K562 (cell line): Measurements from ENCODE around the gene OXT. TPM values are rescaled to one million over a fixed set of nuclear protein-coding genes. Genes with fewer than 3 reads are reported as not detected.
"Not testable (repeated sequence)": the region's sequence is repeated elsewhere in the genome, so short reads cannot be mapped to it uniquely, and the experiment has no call there.

Experiments used
- ATAC-seq: fragments of 200-7000 bp; cut with Tn5 transposase; 3 replicates; pipeline ENCODE4 v1.9.1; 2020; ENCODE audit warnings: moderate library complexity
- BruUV-seq: library from RNA; stranded (reverse); fragments of 400-500 nt; replicated peaks from 2 replicates; lab custom pipeline; 2021; lab: Mats Ljungman, UMichigan
- CTCF ChIA-PET: fragments of 300-600 bp; formaldehyde crosslinking; extraction: SDS; loops from one replicate; lab custom pipeline; 2021; ENCODE audit warnings: low intra/inter-chr PET ratio; lab: Yijun Ruan, JAX
- POLR2A ChIA-PET: fragments of 300-600, 350-650 bp; sonication (Branson Sonifier 250); formaldehyde crosslinking; extraction: SDS; loops from one replicate; lab custom pipeline; 2021; ENCODE audit warnings: antibody characterized with exemption, inconsistent platforms; lab: Yijun Ruan, JAX
- DNase-seq, 4 experiments: peaks; one replicate each; pipeline versions ENCODE4 v3.0.0 to v3.0.0-alpha.2; 2011 to 2018; ENCODE audit warnings: low spot score in 3 of 4, mixed read lengths in 3 of 4; ENCODE audit errors: extremely low read depth in 1 of 4
- FAIRE-seq: peaks from 2 replicates; lab custom pipeline; 2011; peaks lifted over from hg19 to GRCh38; lab: Jason Lieb, UNC
- H2AFZ ChIP-seq: 2 replicates; pipeline ENCODE4 v1.6.0; 2011; ENCODE audit warnings: low read depth, low read length, control low read depth, inconsistent platforms
- H3K27ac ChIP-seq: fragments of 200-600 bp; 3 replicates; pipeline ENCODE4 v1.8.0; 2011; ENCODE audit warnings: low read depth, mild to moderate bottlenecking, control low read depth, inconsistent platforms, low read length, moderate library complexity, mixed read lengths; ENCODE audit errors: extremely low read depth
- H3K27me3 ChIP-seq, 2 experiments: fragments of 300-600 bp in 1 of 2; 2 replicates in 1 of 2; 3 replicates in 1 of 2; pipeline versions ENCODE4 v1.6.0 to v1.8.0; 2011; ENCODE audit warnings: inconsistent platforms in 2 of 2, low read length in 2 of 2, mild to moderate bottlenecking in 1 of 2, mixed read lengths in 1 of 2, moderate library complexity in 1 of 2; ENCODE audit not compliant: control insufficient read depth in 2 of 2, insufficient read depth in 2 of 2
- H3K36me3 ChIP-seq: fragments of 300-600 bp; 3 replicates; pipeline ENCODE4 v1.8.0; 2011; ENCODE audit warnings: mild to moderate bottlenecking, low read length, inconsistent platforms; ENCODE audit not compliant: control insufficient read depth, insufficient read depth
- H3K4me1 ChIP-seq, 2 experiments: fragments of 200-600 bp in 1 of 2; replicated peaks in 1 of 2; 2 replicates in 1 of 2; 3 replicates in 1 of 2; pipeline versions ENCODE4 v1.5.1 to v1.8.0; 2011; ENCODE audit warnings: inconsistent platforms in 2 of 2, low read length in 2 of 2, mild to moderate bottlenecking in 1 of 2, mixed read lengths in 1 of 2, moderate library complexity in 1 of 2; ENCODE audit not compliant: control insufficient read depth in 2 of 2, insufficient read depth in 2 of 2
- H3K4me2 ChIP-seq: 2 replicates; pipeline ENCODE4 v1.6.1; 2011; ENCODE audit warnings: low read length, control low read depth, inconsistent platforms, mixed read lengths; ENCODE audit not compliant: insufficient read depth
- H3K4me3 ChIP-seq: fragments of 200-600 bp; sonication (generic), shearing (Covaris generic); 2 replicates; pipeline ENCODE4 v1.5.1; 2016; ENCODE audit warnings: control low read depth, inconsistent platforms
- H3K79me2 ChIP-seq: fragments of 200-600 bp; 3 replicates; pipeline ENCODE4 v1.8.0; 2011; ENCODE audit warnings: low read length, inconsistent platforms; ENCODE audit not compliant: control insufficient read depth, insufficient read depth
- H3K9ac ChIP-seq, 2 experiments: 2 replicates each; pipeline versions ENCODE4 v1.6.0 to v1.6.1; 2011; ENCODE audit warnings: low read depth in 2 of 2, low read length in 2 of 2, control low read depth in 1 of 2, inconsistent platforms in 1 of 2, mild to moderate bottlenecking in 1 of 2, mixed read lengths in 1 of 2; ENCODE audit not compliant: insufficient read depth in 1 of 2
- H3K9me1 ChIP-seq: one replicate; pipeline ENCODE4 v1.6.0; 2011; ENCODE audit warnings: inconsistent platforms, mild to moderate bottlenecking, low read length, moderate library complexity; ENCODE audit not compliant: control insufficient read depth, insufficient read depth
- H3K9me3 ChIP-seq: replicated peaks from 2 replicates; pipeline ENCODE4 v1.5.1; 2011; ENCODE audit warnings: low read depth, low read length, inconsistent platforms; ENCODE audit not compliant: control insufficient read depth, insufficient read depth
- H4K20me1 ChIP-seq: replicated peaks from 2 replicates; pipeline ENCODE4 v1.6.1; 2011; ENCODE audit warnings: low read length, inconsistent platforms, mixed read lengths; ENCODE audit not compliant: control insufficient read depth, insufficient read depth
- ATF3 ChIP-seq, 2 experiments: fragments of 450-650 bp in 1 of 2; sonication (generic) in 1 of 2; formaldehyde crosslinking in 1 of 2; IDR thresholded peaks in 1 of 2; conservative IDR thresholded peaks in 1 of 2; 2 replicates each; pipeline versions ENCODE4 v1.6.1 to v1.8.1; 2016 to 2023; ENCODE audit warnings: mild to moderate bottlenecking in 2 of 2, moderate library complexity in 2 of 2, inconsistent platforms in 1 of 2, missing genetic modification reagents in 1 of 2
- CREM ChIP-seq: IDR thresholded peaks from 2 replicates; pipeline ENCODE4 v1.6.1; 2014; ENCODE audit warnings: antibody characterized with exemption, low read depth
- CXXC5 ChIP-seq: fragments of 250-450 bp; sonication (Bioruptor Pico); IDR thresholded peaks from 2 replicates; pipeline ENCODE4 v1.8.0; 2022; ENCODE audit warnings: inconsistent platforms, mild to moderate bottlenecking, moderate library complexity
- EP300 ChIP-seq: IDR thresholded peaks from 2 replicates; pipeline ENCODE4 v1.6.1; 2012; ENCODE audit warnings: low read length, improper control_type of control experiment
- HCFC1 ChIP-seq: IDR thresholded peaks from 2 replicates; pipeline ENCODE4 v1.6.1; 2012; ENCODE audit warnings: low read depth, low read length, improper control_type of control experiment
- HDAC2 ChIP-seq: fragments of 450-650 bp; IDR thresholded peaks from 2 replicates; pipeline ENCODE4 v1.6.1; 2016; ENCODE audit warnings: mild to moderate bottlenecking
- MTA3 ChIP-seq: fragments of 450-650 bp; formaldehyde crosslinking; IDR thresholded peaks from 2 replicates; pipeline ENCODE4 v1.6.1; 2017; ENCODE audit warnings: mild to moderate bottlenecking, borderline replicate concordance
- RFX1 ChIP-seq: fragments of 450-650 bp; IDR thresholded peaks from 2 replicates; pipeline ENCODE4 v1.6.1; 2016; ENCODE audit warnings: mild to moderate bottlenecking, moderate library complexity
- SETDB1 ChIP-seq: IDR thresholded peaks from one replicate; pipeline ENCODE4 v1.6.1; 2012; ENCODE audit warnings: low read length, control low read depth, inconsistent platforms
- SMC3 ChIP-seq: conservative IDR thresholded peaks from 2 replicates; pipeline ENCODE4 v1.6.1; 2011; ENCODE audit warnings: low read depth, low read length, improper control_type of control experiment; ENCODE audit not compliant: insufficient read depth
- ZEB2 ChIP-seq: fragments of 450-650 bp; IDR thresholded peaks from 2 replicates; pipeline ENCODE4 v1.6.1; 2016
- ZNF384 ChIP-seq: IDR thresholded peaks from 2 replicates; pipeline ENCODE4 v1.6.1; 2012; ENCODE audit warnings: low read depth, low read length, improper control_type of control experiment
- WGBS: fragments of 100-300 bp; shearing (Covaris generic); methylation state at CpG from one replicate; pipeline ENCODE4 v1.1.6; 2016; ENCODE audit warnings: low coverage, mixed read lengths; ENCODE audit not compliant: insufficient coverage; ENCODE audit errors: missing lambda C conversion rate; 5-methylcytosine and 5-hydroxymethylcytosine counted together
- in situ Hi-C: fragments of 300-500 bp; cut with MboI; formaldehyde crosslinking; loops from 4 replicates; pipeline ENCODE4 v1.15.0; 2018; ENCODE audit warnings: inconsistent platforms, mixed read lengths
- intact Hi-C: fragments of 100-400 bp; cut with micrococcal nuclease; formaldehyde crosslinking; loops from 2 replicates; pipeline ENCODE4 v1.14.2; 2022
- polyA plus RNA-seq, 8 experiments: library from polyadenylated mRNA; depleted of rRNA in 4 of 8; stranded (reverse) in 5 of 8; unstranded in 3 of 8; fragments of >200 nt; fragmentation: Nextera tagmentation in 2 of 8; fragmentation: Illumina TruSeq in 1 of 8; extraction: Ambion mirVana in 2 of 8; extraction: Trizol in 1 of 8; gene quantifications; 2 replicates each; pipeline versions ENCODE4 v1.2.1 to v1.2.3, GENCODE V29; 2011 to 2014; ENCODE audit warnings: inconsistent platforms in 1 of 8, missing spikeins in 1 of 8
- total RNA-seq, 7 experiments: library from RNA; depleted of rRNA in 6 of 7; stranded (reverse); fragments of >200 nt in 6 of 7; fragmentation: Illumina TruSeq in 2 of 7; extraction: Trizol in 2 of 7; gene quantifications; 2 replicates each; pipeline versions ENCODE4 v1.2.1 to v1.2.3, GENCODE V29; 2011 to 2021; ENCODE audit warnings: low replicate concordance in 1 of 7
- TF ChIP-seq, protein P1 (sequence below): fragments of 450-650 bp; formaldehyde crosslinking; IDR thresholded peaks from 2 replicates; pipeline ENCODE4 v1.4.0; 2022; ENCODE audit warnings: missing genetic modification characterization
- TF ChIP-seq, protein P2 (sequence below): IDR thresholded peaks from 2 replicates; pipeline ENCODE4 v1.6.1; 2016; ENCODE audit warnings: missing genetic modification characterization, missing compliant biosample characterization
- TF ChIP-seq, protein P3 (sequence below), 2 experiments: fragments of 450-650 bp; IDR thresholded peaks; 2 replicates each; pipeline ENCODE4 v1.6.1; 2016

The OXT gene
- total and polyA plus RNA-seq, 9 of the 15 experiments (the other 6 are each of a cell fraction or from before 2014, with no cell fraction given), result not detected

DNA sequence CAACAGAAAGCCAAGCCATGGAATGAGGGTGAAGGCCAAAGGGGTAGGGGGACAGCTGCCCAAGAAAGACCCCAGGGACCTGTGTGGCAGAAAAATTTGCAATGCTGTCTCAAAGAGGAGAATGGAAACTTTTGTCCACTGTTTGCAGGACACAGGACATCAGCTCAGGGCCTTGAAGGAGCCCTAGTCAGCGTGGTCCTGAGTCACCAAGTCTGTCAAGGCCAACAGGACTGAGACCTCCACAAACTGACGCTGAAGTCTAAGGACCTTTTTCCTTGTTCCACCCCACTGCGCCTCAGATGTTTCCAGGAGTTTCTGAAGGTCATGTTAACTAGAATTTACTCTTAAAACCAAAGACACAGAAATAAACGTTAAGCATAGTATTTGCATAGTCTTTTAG, 44.9 kb downstream of the OXT start (continued):
- TF ChIP-seq, protein P1, sequence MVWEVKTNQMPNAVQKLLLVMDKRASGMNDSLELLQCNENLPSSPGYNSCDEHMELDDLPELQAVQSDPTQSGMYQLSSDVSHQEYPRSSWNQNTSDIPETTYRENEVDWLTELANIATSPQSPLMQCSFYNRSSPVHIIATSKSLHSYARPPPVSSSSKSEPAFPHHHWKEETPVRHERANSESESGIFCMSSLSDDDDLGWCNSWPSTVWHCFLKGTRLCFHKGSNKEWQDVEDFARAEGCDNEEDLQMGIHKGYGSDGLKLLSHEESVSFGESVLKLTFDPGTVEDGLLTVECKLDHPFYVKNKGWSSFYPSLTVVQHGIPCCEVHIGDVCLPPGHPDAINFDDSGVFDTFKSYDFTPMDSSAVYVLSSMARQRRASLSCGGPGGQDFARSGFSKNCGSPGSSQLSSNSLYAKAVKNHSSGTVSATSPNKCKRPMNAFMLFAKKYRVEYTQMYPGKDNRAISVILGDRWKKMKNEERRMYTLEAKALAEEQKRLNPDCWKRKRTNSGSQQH (CRISPR knock-in tag), result no peak
- TF ChIP-seq EP300 (no peak), SETDB1 (no peak), MTA3 (no peak)
- TF ChIP-seq, protein P2, sequence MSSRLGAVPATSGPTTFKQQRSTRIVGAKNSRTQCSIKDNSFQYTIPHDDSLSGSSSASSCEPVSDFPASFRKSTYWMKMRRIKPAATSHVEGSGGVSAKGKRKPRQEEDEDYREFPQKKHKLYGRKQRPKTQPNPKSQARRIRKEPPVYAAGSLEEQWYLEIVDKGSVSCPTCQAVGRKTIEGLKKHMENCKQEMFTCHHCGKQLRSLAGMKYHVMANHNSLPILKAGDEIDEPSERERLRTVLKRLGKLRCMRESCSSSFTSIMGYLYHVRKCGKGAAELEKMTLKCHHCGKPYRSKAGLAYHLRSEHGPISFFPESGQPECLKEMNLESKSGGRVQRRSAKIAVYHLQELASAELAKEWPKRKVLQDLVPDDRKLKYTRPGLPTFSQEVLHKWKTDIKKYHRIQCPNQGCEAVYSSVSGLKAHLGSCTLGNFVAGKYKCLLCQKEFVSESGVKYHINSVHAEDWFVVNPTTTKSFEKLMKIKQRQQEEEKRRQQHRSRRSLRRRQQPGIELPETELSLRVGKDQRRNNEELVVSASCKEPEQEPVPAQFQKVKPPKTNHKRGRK (tag), result no peak

- in situ Hi-C loops, H4K20me1 ChIP-seq, H3K4me1 ChIP-seq, H3K27ac ChIP-seq, BruUV-seq, H3K4me3 ChIP-seq, POLR2A ChIA-PET, H3K4me2 ChIP-seq, H3K79me2 ChIP-seq, H3K27me3 ChIP-seq, H3K9ac ChIP-seq, H3K9me3 ChIP-seq, H3K9me1 ChIP-seq: not testable (repeated sequence)
- DNase-seq (peak; percentile 28 to 78 (median 35)), FAIRE-seq (peak; percentile 87), ATAC-seq (peak; percentile 97)
- Histone ChIP-seq H2AFZ (peak overlapping the region; percentile 44; the same call in 1 of the 2 replicates), H3K36me3 (peaks cover 24% of the 10 kb centered on the region; the same call in 2 of the 3 replicates)
- CTCF ChIA-PET, result interaction anchor here (0.7 kb wide), 1 partner anchor 425 kb away, joined by 3 read pairs; the partner anchor contains the start of gene EBF4
- intact Hi-C loops, result loop anchor here (2.0 kb wide), 1 partner anchor 159 kb away; no protein-coding TSS in a partner anchor
- 24% methylated on average over 14 of the region's 14 CpGs for WGBS
- TF ChIP-seq ATF3 (IDR thresholded peaks at IDR 0.05) (peak; percentile 98), ATF3 (CRISPR knock-in tag; conservative IDR thresholded peaks at IDR 0.05) (peak; percentile 88; the same call in 1 of the 2 replicates), RFX1 (peak; percentile 67), CREM (peak; percentile 94), CXXC5 (peak; percentile 27; the same call in 1 of the 2 replicates), SMC3 (peak; percentile 49; the same call in 1 of the 2 replicates), ZEB2 (peak; percentile 86), HDAC2 (0 out of 2 replicates have a peak, but pooled peaks have one; percentile 39), ZNF384 (peak; percentile 52; the same call in 1 of the 2 replicates), HCFC1 (0 out of 2 replicates have a peak, but pooled peaks have one; percentile 14)
- TF ChIP-seq, protein P3, sequence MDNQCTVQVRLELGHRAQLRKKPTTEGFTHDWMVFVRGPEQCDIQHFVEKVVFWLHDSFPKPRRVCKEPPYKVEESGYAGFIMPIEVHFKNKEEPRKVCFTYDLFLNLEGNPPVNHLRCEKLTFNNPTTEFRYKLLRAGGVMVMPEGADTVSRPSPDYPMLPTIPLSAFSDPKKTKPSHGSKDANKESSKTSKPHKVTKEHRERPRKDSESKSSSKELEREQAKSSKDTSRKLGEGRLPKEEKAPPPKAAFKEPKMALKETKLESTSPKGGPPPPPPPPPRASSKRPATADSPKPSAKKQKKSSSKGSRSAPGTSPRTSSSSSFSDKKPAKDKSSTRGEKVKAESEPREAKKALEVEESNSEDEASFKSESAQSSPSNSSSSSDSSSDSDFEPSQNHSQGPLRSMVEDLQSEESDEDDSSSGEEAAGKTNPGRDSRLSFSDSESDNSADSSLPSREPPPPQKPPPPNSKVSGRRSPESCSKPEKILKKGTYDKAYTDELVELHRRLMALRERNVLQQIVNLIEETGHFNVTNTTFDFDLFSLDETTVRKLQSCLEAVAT (IDR thresholded peaks at IDR 0.05), result peak in 1 of 2 experiments; percentile 55; a peak in 1 of 4 replicates
These were observed 46.5 kb downstream of the OXT start for GRCh38 chr20:3117839-3118379.
